Thyroid gland (tissue), 4 donors: ENCODE data around the gene DRD3. TPM values are rescaled to one million over a fixed set of nuclear protein-coding genes. Genes with fewer than 3 reads are reported as not detected.

ENCODE experiments used
- DNase-seq, 2 donors: peaks; one replicate each; pipeline ENCODE4 v3.0.0-alpha.2; 2019
- H3K27ac ChIP-seq, 3 donors: fragments of 200-600 bp; sonication (generic); 1 replicate in 2 of 3; 2 replicates in 1 of 3; pipeline ENCODE4 v1.5.1; 2016 to 2019; ENCODE audit warnings: mild to moderate bottlenecking in 1 of 3, moderate library complexity in 1 of 3
- H3K27me3 ChIP-seq: fragments of 200-600 bp; sonication (generic); one replicate; pipeline ENCODE4 v1.5.1; 2019
- H3K36me3 ChIP-seq, 2 donors: fragments of 200-600 bp; sonication (generic); one replicate each; pipeline ENCODE4 v1.5.1; 2016 to 2019
- H3K4me1 ChIP-seq, 2 donors: fragments of 200-600 bp; sonication (generic); one replicate each; pipeline ENCODE4 v1.5.1; 2017 to 2019
- H3K4me3 ChIP-seq, 3 donors: fragments of 200-600 bp; sonication (generic); replicated peaks in 1 of 3; 1 replicate in 2 of 3; 2 replicates in 1 of 3; pipeline ENCODE4 v1.5.1; 2016; ENCODE audit warnings: mild to moderate bottlenecking in 1 of 3
- H3K9me3 ChIP-seq: fragments of 200-600 bp; sonication (generic); one replicate; pipeline ENCODE4 v1.5.1; 2017
- POLR2A ChIP-seq, 2 donors: fragments of 450-650 bp; IDR thresholded peaks; one replicate each; pipeline ENCODE4 v1.6.1; 2017; ENCODE audit warnings: antibody characterized with exemption in 2 of 2, mild to moderate bottlenecking in 2 of 2, moderate library complexity in 1 of 2
- WGBS, 2 donors: methylation state at CpG; one replicate each; pipeline ENCODE4 v1.1.5; 2017; 5-methylcytosine and 5-hydroxymethylcytosine counted together
- intact Hi-C: fragments of 100-400 bp; cut with DNase I; formaldehyde crosslinking; loops from one replicate; pipeline ENCODE4 v1.15.1; 2023
- total RNA-seq, 4 donors: library from RNA; depleted of rRNA; stranded (reverse); fragments of >200 nt; gene quantifications; one replicate each; pipeline ENCODE4 v1.2.3, GENCODE V29; 2016
- TF ChIP-seq, protein P1 (sequence below), 6 experiments: fragments of 200-600 bp in 3 of 6; fragments of 450-650 bp in 3 of 6; sonication (generic) in 3 of 6; IDR thresholded peaks; one replicate each; pipeline ENCODE4 v1.5.1; 2016 to 2019; ENCODE audit warnings: antibody characterized with exemption in 6 of 6, mild to moderate bottlenecking in 2 of 6, inconsistent platforms in 1 of 6, moderate library complexity in 1 of 6

DRD3 gene
- total RNA-seq, 4 donors from 2014 or later = not detected

- Histone ChIP-seq H3K36me3 (no peaks in the 10 kb centered on the region), H3K4me1 (no peaks in the 10 kb centered on the region), H3K4me3 (no peak overlapping the region), H3K27me3 (no peaks in the 10 kb centered on the region), H3K27ac (peak overlapping the region in 2 of 3 donors; percentile 15 to 26), H3K9me3 (no peaks in the 10 kb centered on the region)
- DNase-seq = no peak
- intact Hi-C loops = no loop called here
- no peak for TF ChIP-seq POLR2A (IDR thresholded peaks at IDR 0.05)
- TF ChIP-seq, protein P1, sequence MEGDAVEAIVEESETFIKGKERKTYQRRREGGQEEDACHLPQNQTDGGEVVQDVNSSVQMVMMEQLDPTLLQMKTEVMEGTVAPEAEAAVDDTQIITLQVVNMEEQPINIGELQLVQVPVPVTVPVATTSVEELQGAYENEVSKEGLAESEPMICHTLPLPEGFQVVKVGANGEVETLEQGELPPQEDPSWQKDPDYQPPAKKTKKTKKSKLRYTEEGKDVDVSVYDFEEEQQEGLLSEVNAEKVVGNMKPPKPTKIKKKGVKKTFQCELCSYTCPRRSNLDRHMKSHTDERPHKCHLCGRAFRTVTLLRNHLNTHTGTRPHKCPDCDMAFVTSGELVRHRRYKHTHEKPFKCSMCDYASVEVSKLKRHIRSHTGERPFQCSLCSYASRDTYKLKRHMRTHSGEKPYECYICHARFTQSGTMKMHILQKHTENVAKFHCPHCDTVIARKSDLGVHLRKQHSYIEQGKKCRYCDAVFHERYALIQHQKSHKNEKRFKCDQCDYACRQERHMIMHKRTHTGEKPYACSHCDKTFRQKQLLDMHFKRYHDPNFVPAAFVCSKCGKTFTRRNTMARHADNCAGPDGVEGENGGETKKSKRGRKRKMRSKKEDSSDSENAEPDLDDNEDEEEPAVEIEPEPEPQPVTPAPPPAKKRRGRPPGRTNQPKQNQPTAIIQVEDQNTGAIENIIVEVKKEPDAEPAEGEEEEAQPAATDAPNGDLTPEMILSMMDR (IDR thresholded peaks at IDR 0.05) = no peak
- 58 to 64% methylated on average over 13 of the region's 13 CpGs for WGBS, 2 donors
These were observed 86.5 kb downstream of the DRD3 start for GRCh38 chr3:114092151-114093015.

GRCh38 chr3:114089675-114090074 lies 89.2 kb downstream of the DRD3 start:
- intact Hi-C loops = no loop called here
- TF ChIP-seq, protein P1 (IDR thresholded peaks at IDR 0.05) = no peak
- no peak for TF ChIP-seq POLR2A (IDR thresholded peaks at IDR 0.05)
- Histone ChIP-seq H3K27me3 (no peaks in the 10 kb centered on the region), H3K9me3 (no peaks in the 10 kb centered on the region), H3K27ac (no peak overlapping the region), H3K4me3 (no peak overlapping the region), H3K4me1 (no peaks in the 10 kb centered on the region), H3K36me3 (peaks cover 10 to 17% of the 10 kb centered on the region in 2 donors)
- no peak for DNase-seq

GRCh38 chr3:114086356-114086755 lies 92.5 kb downstream of the DRD3 start:
- intact Hi-C loops = no loop called here
- Histone ChIP-seq H3K9me3 (no peaks in the 10 kb centered on the region), H3K27ac (no peak overlapping the region), H3K27me3 (no peaks in the 10 kb centered on the region), H3K4me3 (no peak overlapping the region), H3K36me3 (peaks cover 10 to 17% of the 10 kb centered on the region in 2 donors), H3K4me1 (no peaks in the 10 kb centered on the region)
- no peak for DNase-seq
- WGBS, 2 donors = 97 to 100% methylated on average over 2 of the region's 2 CpGs
- TF ChIP-seq, protein P1 (IDR thresholded peaks at IDR 0.05) = no peak
- no peak for TF ChIP-seq POLR2A (IDR thresholded peaks at IDR 0.05)

DNA sequence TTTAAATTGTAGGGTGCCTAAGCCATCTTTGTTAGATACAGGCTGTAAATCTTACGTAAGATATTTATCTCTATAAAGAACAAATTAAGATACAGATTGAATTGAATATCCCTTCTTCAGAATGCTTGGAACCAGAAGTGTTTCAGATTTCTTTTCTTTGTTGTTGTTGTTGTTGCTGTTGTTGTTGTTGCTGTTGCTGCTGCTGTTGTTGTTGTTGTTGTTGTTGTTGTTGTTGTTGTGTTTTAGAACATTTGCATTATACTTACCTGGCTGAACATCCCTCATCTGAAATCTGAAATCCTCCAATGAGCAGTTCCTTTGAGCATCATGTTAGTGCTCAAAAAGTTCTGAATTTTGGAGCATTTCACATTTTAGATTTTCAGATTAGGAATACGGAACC lies 95.7 kb downstream of the DRD3 start:
- H3K4me1 ChIP-seq = peaks cover 3 to 6% of the 10 kb centered on the region in 2 donors
- no peak overlapping the region for H3K4me3 ChIP-seq
- TF ChIP-seq, protein P1 (IDR thresholded peaks at IDR 0.05) = no peak
- no peak for TF ChIP-seq POLR2A (IDR thresholded peaks at IDR 0.05)
- no peaks in the 10 kb centered on the region for H3K9me3 ChIP-seq
- no peaks in the 10 kb centered on the region for H3K27me3 ChIP-seq
- intact Hi-C loops = no loop called here
- H3K36me3 ChIP-seq = peaks cover 10 to 17% of the 10 kb centered on the region in 2 donors
- WGBS, 2 donors = 96 to 98% methylated on average over 2 of the region's 2 CpGs
- DNase-seq = no peak
- no peak overlapping the region for H3K27ac ChIP-seq

DNA sequence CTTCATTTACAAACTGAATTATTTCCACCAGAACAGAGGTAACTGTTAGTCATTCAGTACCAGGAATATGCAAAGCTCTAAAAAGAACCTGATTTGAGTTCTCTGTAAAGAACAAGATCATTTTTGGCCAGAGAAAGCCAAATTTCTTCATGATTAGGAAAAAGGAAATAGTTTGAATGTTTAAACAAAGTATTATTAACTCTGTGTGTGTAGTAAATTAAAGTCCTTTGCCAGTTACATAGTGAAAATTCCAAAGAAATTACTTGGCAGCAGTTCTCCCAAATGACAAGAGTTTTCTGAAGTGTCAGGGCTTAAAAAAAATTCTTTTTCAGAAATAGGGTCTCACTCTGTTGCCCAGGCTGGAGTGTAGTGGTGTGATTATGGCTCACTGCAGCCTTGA lies 97.8 kb downstream of the DRD3 start:
- intact Hi-C loops = no loop called here
- no peaks in the 10 kb centered on the region for H3K9me3 ChIP-seq
- no peak overlapping the region for H3K4me3 ChIP-seq
- no peak overlapping the region for H3K27ac ChIP-seq
- H3K27me3 ChIP-seq = no peaks in the 10 kb centered on the region
- TF ChIP-seq, protein P1 (IDR thresholded peaks at IDR 0.05) = no peak
- peaks cover 3 to 8% of the 10 kb centered on the region in 2 donors for H3K4me1 ChIP-seq
- peaks cover 12 to 19% of the 10 kb centered on the region in 2 donors for H3K36me3 ChIP-seq
- no peak for DNase-seq
